Endothelial cell (in vitro differentiated cells): ENCODE measurements around the gene CA12. TPM values are rescaled to one million over a fixed set of nuclear protein-coding genes. Genes with fewer than 3 reads are reported as not detected.
"Not testable (repeated sequence)": the region's sequence is repeated elsewhere in the genome, so short reads cannot be mapped to it uniquely, and the experiment has no call there.

Source experiments
- DNase-seq: peaks from one replicate; pipeline ENCODE4 v3.0.0; 2021; ENCODE audit warnings: low spot score
- H3K27ac Mint-ChIP-seq: one replicate; pipeline ENCODE4 v1.8.0; 2021; ENCODE audit warnings: mixed read lengths, inconsistent platforms; ENCODE audit not compliant: unreplicated experiment
- H3K27me3 Mint-ChIP-seq: one replicate; pipeline ENCODE4 v1.8.0; 2021; ENCODE audit warnings: mild to moderate bottlenecking, moderate library complexity, mixed read lengths, inconsistent platforms; ENCODE audit not compliant: unreplicated experiment
- H3K36me3 Mint-ChIP-seq: one replicate; pipeline ENCODE4 v1.8.0; 2021; ENCODE audit warnings: mild to moderate bottlenecking, low read depth, mixed read lengths, inconsistent platforms; ENCODE audit not compliant: unreplicated experiment
- H3K4me1 Mint-ChIP-seq: one replicate; pipeline ENCODE4 v1.8.0; 2021; ENCODE audit warnings: mild to moderate bottlenecking, mixed read lengths, inconsistent platforms; ENCODE audit not compliant: unreplicated experiment
- H3K4me3 Mint-ChIP-seq: one replicate; pipeline ENCODE4 v1.8.0; 2021; ENCODE audit warnings: mild to moderate bottlenecking, mixed read lengths, inconsistent platforms; ENCODE audit not compliant: unreplicated experiment
- H3K9me3 Mint-ChIP-seq: one replicate; pipeline ENCODE4 v1.8.0; 2021; ENCODE audit warnings: mixed read lengths, inconsistent platforms; ENCODE audit not compliant: unreplicated experiment
- total RNA-seq: library from RNA; stranded (reverse); fragmentation: NEBNext Ultra II Directional; extraction: Animal tissue kit (Norgen Biotek cat#: 25700); gene quantifications from one replicate; pipeline ENCODE4 v1.2.1, GENCODE V29; 2021; ENCODE audit not compliant: unreplicated experiment
- TF ChIP-seq, protein P1 (sequence below): fragments of 200-600 bp; sonication (generic); IDR thresholded peaks from one replicate; pipeline ENCODE4 v1.5.0; 2021; ENCODE audit warnings: antibody characterized with exemption; ENCODE audit not compliant: unreplicated experiment

Gene CA12
- total RNA-seq, 1 donor from 2014 or later, result 0.44 TPM

DNA sequence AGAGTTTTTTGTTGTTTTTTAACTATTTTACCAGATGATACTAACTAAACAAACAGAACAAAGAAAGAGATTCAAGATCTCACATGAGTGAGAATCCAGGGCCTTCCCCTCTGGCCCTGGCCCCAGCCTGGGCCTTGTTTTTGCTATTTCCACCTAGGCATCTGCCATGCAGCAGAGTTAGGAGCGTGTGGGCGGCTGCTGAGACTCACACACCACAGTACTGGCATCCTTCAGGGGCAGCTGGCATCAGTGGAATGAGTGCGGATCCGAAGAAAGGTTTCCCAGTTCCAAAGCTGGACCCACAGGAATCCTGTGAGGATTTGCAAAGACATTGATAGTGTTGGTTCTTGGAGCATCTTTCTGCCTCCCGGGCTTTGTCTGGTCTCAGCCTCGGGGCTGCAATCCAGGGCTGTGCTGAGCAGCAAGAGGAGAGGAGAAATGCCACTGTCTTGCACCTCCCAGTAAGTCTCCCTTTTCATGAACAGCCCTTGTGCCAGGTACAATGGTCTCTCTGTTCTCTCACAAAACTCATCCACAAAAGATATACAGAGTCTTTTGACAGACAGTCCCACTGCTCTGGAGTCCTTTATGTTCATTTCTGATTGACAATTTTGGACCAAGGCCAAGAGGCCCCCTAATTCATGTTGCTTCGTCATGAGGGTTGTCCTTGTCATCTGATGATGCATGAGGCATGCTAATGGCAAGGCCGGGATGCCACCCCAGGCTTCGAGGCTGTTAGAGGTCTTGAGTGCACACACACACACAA, 57.7 kb downstream of the CA12 start:
- H3K27ac Mint-ChIP-seq, result no peak overlapping the region
- no peak overlapping the region for H3K4me3 Mint-ChIP-seq

DNA sequence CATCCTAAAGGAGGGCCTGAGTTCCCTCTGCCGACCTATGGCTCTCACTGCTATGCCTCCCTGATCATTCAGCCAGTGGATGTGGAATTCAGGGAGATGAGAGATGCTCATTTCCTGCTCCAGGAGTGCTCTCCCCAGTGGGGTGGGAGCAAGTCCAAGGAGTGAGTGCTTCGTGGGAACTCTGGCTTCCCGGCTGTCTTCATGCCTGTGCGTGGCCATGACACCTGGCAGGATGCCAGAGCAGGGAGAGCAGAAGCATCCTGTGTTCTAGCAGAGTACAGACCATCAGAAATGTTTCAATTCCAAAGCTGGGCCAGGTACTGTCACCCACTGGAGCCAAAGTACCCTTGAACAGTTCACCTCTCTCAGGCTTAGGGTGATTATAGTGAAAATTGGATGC, 59.1 kb downstream of the CA12 start:
- H3K36me3 Mint-ChIP-seq, result peaks cover 3% of the 10 kb centered on the region
- H3K9me3 Mint-ChIP-seq, result no peaks in the 10 kb centered on the region
- H3K27ac Mint-ChIP-seq, result peak overlapping the region; percentile 52
- TF ChIP-seq, protein P1, sequence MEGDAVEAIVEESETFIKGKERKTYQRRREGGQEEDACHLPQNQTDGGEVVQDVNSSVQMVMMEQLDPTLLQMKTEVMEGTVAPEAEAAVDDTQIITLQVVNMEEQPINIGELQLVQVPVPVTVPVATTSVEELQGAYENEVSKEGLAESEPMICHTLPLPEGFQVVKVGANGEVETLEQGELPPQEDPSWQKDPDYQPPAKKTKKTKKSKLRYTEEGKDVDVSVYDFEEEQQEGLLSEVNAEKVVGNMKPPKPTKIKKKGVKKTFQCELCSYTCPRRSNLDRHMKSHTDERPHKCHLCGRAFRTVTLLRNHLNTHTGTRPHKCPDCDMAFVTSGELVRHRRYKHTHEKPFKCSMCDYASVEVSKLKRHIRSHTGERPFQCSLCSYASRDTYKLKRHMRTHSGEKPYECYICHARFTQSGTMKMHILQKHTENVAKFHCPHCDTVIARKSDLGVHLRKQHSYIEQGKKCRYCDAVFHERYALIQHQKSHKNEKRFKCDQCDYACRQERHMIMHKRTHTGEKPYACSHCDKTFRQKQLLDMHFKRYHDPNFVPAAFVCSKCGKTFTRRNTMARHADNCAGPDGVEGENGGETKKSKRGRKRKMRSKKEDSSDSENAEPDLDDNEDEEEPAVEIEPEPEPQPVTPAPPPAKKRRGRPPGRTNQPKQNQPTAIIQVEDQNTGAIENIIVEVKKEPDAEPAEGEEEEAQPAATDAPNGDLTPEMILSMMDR, result no peak
- H3K27me3 Mint-ChIP-seq, result no peaks in the 10 kb centered on the region
- no peak overlapping the region for H3K4me3 Mint-ChIP-seq
- no peaks in the 10 kb centered on the region for H3K4me1 Mint-ChIP-seq
- DNase-seq, result peak; percentile 20

More for the DNA sequence above, 57.7 kb downstream of the CA12 start:
- no peaks in the 10 kb centered on the region for H3K36me3 Mint-ChIP-seq
- TF ChIP-seq, protein P1, result no peak
- H3K9me3 Mint-ChIP-seq, result no peaks in the 10 kb centered on the region
- H3K4me1 Mint-ChIP-seq, result no peaks in the 10 kb centered on the region
- peaks cover 5% of the 10 kb centered on the region for H3K27me3 Mint-ChIP-seq
- DNase-seq, result no peak

DNA sequence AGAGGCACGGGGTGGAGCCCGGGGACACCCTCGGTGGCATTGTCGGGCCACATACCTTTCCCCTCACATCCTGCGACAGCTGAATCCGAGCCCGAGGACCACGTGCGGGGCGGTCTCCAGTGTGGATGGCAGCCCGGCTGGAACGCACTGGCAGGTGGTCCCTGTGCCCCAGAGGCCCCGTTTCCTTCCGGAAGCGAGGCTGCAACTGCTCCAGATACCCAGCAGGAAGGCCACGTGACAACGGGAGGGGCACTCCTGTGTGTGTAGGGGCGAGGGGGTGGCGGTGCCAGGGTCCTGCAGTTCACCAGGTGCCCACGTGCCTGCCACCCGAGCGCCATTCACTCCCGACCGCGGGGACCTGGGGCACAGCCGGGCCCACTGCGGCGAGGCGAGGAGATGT, 60.2 kb downstream of the CA12 start:
- no peaks in the 10 kb centered on the region for H3K27me3 Mint-ChIP-seq
- no peak for DNase-seq
- H3K9me3 Mint-ChIP-seq, result no peaks in the 10 kb centered on the region
- TF ChIP-seq, protein P1, result no peak
- H3K36me3 Mint-ChIP-seq, result peaks cover 3% of the 10 kb centered on the region
- no peak overlapping the region for H3K4me3 Mint-ChIP-seq
- H3K27ac Mint-ChIP-seq, result no peak overlapping the region
- H3K4me1 Mint-ChIP-seq, result peaks cover 3% of the 10 kb centered on the region

DNA sequence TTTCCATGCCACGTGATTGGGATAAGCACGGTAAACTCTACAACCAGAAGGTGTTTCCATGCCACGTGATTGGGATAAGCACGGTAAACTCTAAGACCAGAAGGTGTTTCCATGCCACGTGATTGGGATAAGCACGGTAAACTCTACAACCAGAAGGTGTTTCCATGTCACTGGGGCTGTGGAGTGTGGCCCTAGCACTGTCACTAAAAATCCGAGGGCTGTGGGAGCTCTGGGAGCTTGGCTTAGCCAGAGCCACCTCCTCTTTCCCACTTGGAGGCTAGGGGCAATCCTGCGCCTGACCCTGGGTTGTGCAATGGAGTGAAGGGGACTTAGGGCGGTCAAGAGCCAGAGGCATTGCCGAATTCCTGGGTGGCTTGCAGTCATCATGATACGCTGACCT, 60.7 kb downstream of the CA12 start:
- H3K4me3 Mint-ChIP-seq, DNase-seq, H3K36me3 Mint-ChIP-seq, H3K9me3 Mint-ChIP-seq, H3K4me1 Mint-ChIP-seq, H3K27ac Mint-ChIP-seq, H3K27me3 Mint-ChIP-seq: not testable (repeated sequence)

DNA sequence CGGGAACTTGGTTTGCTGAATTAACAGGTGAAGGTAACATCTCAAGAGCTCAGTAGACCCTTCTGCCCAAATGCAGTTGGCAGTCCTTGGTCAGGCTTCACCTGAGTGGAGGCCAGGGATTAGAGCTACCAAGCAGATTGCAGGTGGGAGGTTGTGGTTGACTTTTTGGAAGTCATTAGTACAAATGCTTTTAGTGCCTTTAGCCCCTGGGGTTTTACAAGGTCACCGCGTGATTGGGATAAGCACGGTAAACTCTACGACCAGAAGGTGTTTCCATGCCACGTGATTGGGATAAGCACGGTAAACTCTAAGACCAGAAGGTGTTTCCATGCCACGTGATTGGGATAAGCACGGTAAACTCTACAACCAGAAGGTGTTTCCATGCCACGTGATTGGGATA, 61.2 kb downstream of the CA12 start:
- not testable (repeated sequence) for H3K27ac Mint-ChIP-seq, H3K9me3 Mint-ChIP-seq, H3K36me3 Mint-ChIP-seq, H3K4me1 Mint-ChIP-seq, H3K4me3 Mint-ChIP-seq, DNase-seq, H3K27me3 Mint-ChIP-seq

DNA sequence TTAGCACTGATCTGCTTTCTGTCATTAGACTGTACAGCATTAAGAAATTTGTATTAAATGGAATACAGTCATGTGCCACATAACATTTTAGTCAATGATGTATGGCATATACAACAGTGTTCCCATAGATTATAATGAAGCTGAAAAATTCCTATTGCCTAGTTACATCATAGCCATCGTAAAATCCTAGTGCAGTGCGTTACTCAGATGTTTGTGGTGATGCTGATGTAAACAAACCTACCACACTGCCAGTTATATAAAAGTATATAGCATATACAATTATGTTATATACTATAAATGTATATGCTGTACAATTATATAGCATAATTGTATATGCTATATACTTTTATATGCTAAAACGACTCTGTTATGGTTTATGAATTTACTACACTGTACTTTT, 62.6 kb downstream of the CA12 start:
- H3K27me3 Mint-ChIP-seq, result no peaks in the 10 kb centered on the region
- no peaks in the 10 kb centered on the region for H3K9me3 Mint-ChIP-seq
- TF ChIP-seq, protein P1, result no peak
- H3K36me3 Mint-ChIP-seq, result peaks cover 3% of the 10 kb centered on the region
- no peak overlapping the region for H3K4me3 Mint-ChIP-seq
- no peak for DNase-seq
- H3K27ac Mint-ChIP-seq, result no peak overlapping the region
- H3K4me1 Mint-ChIP-seq, result peaks cover 18% of the 10 kb centered on the region
